Astrocyte (in vitro differentiated cells and primary cell): ENCODE measurements around the gene BMX. TPM values are rescaled to one million over a fixed set of nuclear protein-coding genes. Genes with fewer than 3 reads are reported as not detected.

Source experiments
- DNase-seq: peaks from one replicate; pipeline ENCODE4 v3.0.0-alpha.2; 2010; ENCODE audit warnings: low read depth
- FAIRE-seq: peaks from 2 replicates; lab custom pipeline; 2011; peaks lifted over from hg19 to GRCh38; lab: Jason Lieb, UNC
- H2AFZ ChIP-seq: 2 replicates; pipeline ENCODE4 v1.6.0; 2012; ENCODE audit warnings: low read depth, low read length, inconsistent platforms
- H3K27ac ChIP-seq: 2 replicates; pipeline ENCODE4 v1.5.1; 2011; ENCODE audit warnings: low read depth, low read length, inconsistent platforms
- H3K27me3 ChIP-seq: 2 replicates; pipeline ENCODE4 v1.6.0; 2011; ENCODE audit warnings: low read length, inconsistent platforms; ENCODE audit not compliant: insufficient read depth
- H3K36me3 ChIP-seq: 2 replicates; pipeline ENCODE4 v1.5.1; 2011; ENCODE audit warnings: low read length, inconsistent platforms; ENCODE audit not compliant: insufficient read depth
- H3K4me1 ChIP-seq: 2 replicates; pipeline ENCODE4 v1.5.1; 2011; ENCODE audit warnings: low read length, inconsistent platforms; ENCODE audit not compliant: insufficient read depth
- H3K4me2 ChIP-seq: 2 replicates; pipeline ENCODE4 v1.6.0; 2012; ENCODE audit warnings: low read length, inconsistent platforms
- H3K4me3 ChIP-seq: 2 replicates; pipeline ENCODE4 v1.5.1; 2011; ENCODE audit warnings: low read depth, mild to moderate bottlenecking, low read length, inconsistent platforms; ENCODE audit not compliant: insufficient read depth
- H3K79me2 ChIP-seq: 2 replicates; pipeline ENCODE4 v1.6.0; 2012; ENCODE audit warnings: mild to moderate bottlenecking, low read length, inconsistent platforms; ENCODE audit not compliant: insufficient read depth
- H3K9ac ChIP-seq: 2 replicates; pipeline ENCODE4 v1.6.0; 2012; ENCODE audit warnings: mild to moderate bottlenecking, low read length, inconsistent platforms
- H3K9me3 ChIP-seq: 2 replicates; pipeline ENCODE4 v1.5.1; 2012; ENCODE audit warnings: low read depth, mild to moderate bottlenecking, low read length, inconsistent platforms; ENCODE audit not compliant: insufficient read depth
- H4K20me1 ChIP-seq: 2 replicates; pipeline ENCODE4 v1.6.0; 2012; ENCODE audit warnings: low read length, inconsistent platforms; ENCODE audit not compliant: insufficient read depth
- H3K27ac Mint-ChIP-seq: one replicate; pipeline ENCODE4 v1.8.0; 2021; ENCODE audit warnings: mild to moderate bottlenecking, mixed read lengths; ENCODE audit not compliant: unreplicated experiment
- H3K27me3 Mint-ChIP-seq: one replicate; pipeline ENCODE4 v1.8.0; 2021; ENCODE audit warnings: low read depth, mixed read lengths; ENCODE audit not compliant: unreplicated experiment
- H3K36me3 Mint-ChIP-seq: one replicate; pipeline ENCODE4 v1.8.0; 2021; ENCODE audit warnings: low read depth, mixed read lengths; ENCODE audit not compliant: unreplicated experiment
- H3K4me1 Mint-ChIP-seq: one replicate; pipeline ENCODE4 v1.8.0; 2021; ENCODE audit warnings: low read depth, mixed read lengths; ENCODE audit not compliant: unreplicated experiment
- H3K4me3 Mint-ChIP-seq: one replicate; pipeline ENCODE4 v1.8.0; 2021; ENCODE audit warnings: mild to moderate bottlenecking, moderate library complexity, mixed read lengths; ENCODE audit not compliant: unreplicated experiment
- H3K9me3 Mint-ChIP-seq: one replicate; pipeline ENCODE4 v1.8.0; 2021; ENCODE audit warnings: mild to moderate bottlenecking, mixed read lengths; ENCODE audit not compliant: unreplicated experiment
- EZH2 ChIP-seq: IDR thresholded peaks from 2 replicates; pipeline ENCODE4 v1.6.1; 2012; ENCODE audit warnings: mild to moderate bottlenecking, low read length, inconsistent platforms; ENCODE audit not compliant: insufficient read depth
- total RNA-seq: library from RNA; stranded (reverse); gene quantifications from 2 replicates; pipeline ENCODE4 v1.2.1, GENCODE V29; 2021
- TF ChIP-seq, protein P1 (sequence below): IDR thresholded peaks from 2 replicates; pipeline ENCODE4 v1.5.1; 2011; ENCODE audit warnings: low read depth, mild to moderate bottlenecking, inconsistent platforms, low read length, moderate library complexity; ENCODE audit not compliant: insufficient read depth

BMX gene
- total RNA-seq, 1 donor from 2014 or later, result not detected

- H3K9ac ChIP-seq, result no peak overlapping the region
- no peaks in the 10 kb centered on the region for H3K36me3 Mint-ChIP-seq
- no peaks in the 10 kb centered on the region for H3K4me1 ChIP-seq
- H3K4me3 ChIP-seq, result no peak overlapping the region
- no peak overlapping the region for H3K4me3 Mint-ChIP-seq
- no peak overlapping the region for H2AFZ ChIP-seq
- H3K4me2 ChIP-seq, result no peak overlapping the region
- no peaks in the 10 kb centered on the region for H3K27me3 ChIP-seq
- no peaks in the 10 kb centered on the region for H4K20me1 ChIP-seq
- TF ChIP-seq, protein P1, sequence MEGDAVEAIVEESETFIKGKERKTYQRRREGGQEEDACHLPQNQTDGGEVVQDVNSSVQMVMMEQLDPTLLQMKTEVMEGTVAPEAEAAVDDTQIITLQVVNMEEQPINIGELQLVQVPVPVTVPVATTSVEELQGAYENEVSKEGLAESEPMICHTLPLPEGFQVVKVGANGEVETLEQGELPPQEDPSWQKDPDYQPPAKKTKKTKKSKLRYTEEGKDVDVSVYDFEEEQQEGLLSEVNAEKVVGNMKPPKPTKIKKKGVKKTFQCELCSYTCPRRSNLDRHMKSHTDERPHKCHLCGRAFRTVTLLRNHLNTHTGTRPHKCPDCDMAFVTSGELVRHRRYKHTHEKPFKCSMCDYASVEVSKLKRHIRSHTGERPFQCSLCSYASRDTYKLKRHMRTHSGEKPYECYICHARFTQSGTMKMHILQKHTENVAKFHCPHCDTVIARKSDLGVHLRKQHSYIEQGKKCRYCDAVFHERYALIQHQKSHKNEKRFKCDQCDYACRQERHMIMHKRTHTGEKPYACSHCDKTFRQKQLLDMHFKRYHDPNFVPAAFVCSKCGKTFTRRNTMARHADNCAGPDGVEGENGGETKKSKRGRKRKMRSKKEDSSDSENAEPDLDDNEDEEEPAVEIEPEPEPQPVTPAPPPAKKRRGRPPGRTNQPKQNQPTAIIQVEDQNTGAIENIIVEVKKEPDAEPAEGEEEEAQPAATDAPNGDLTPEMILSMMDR, result no peak
- no peak for TF ChIP-seq EZH2
- no peaks in the 10 kb centered on the region for H3K9me3 Mint-ChIP-seq
- H3K4me1 Mint-ChIP-seq, result no peaks in the 10 kb centered on the region
- no peaks in the 10 kb centered on the region for H3K9me3 ChIP-seq
- no peaks in the 10 kb centered on the region for H3K79me2 ChIP-seq
- DNase-seq (no peak), FAIRE-seq (peak; percentile 96)
- no peak overlapping the region for H3K27ac ChIP-seq
- H3K27me3 Mint-ChIP-seq, result no peaks in the 10 kb centered on the region
- no peaks in the 10 kb centered on the region for H3K36me3 ChIP-seq
- H3K27ac Mint-ChIP-seq, result no peak overlapping the region
Observed at GRCh38 chrX:15546745-15547144, 46.1 kb downstream of the BMX start.

DNA sequence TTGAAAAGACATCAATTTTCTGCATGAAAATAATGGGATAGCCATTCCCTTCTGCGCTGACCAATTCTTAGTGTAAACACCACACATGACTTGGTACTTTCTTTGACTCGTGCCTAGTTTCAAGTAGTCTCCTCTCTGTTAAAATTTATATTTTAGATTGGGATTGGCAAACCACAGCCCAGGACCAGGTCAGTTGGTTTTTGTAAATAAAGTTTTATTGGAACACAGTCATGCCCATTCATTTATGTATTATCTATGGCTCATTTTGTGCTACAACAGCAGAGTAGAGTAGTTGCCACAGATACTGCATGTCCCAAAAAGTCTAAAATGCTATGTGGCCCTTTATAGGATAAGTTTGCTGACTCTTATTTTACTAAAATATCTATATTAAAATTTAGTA is 46.7 kb downstream of the BMX start:
- TF ChIP-seq EZH2, result no peak
- TF ChIP-seq, protein P1, result no peak
- H3K36me3 ChIP-seq, result no peaks in the 10 kb centered on the region
- Mint-ChIP-seq H3K36me3 (no peaks in the 10 kb centered on the region), H3K4me3 (no peak overlapping the region), H3K9me3 (no peaks in the 10 kb centered on the region), H3K4me1 (no peaks in the 10 kb centered on the region), H3K27me3 (no peaks in the 10 kb centered on the region), H3K27ac (no peak overlapping the region)
- no peaks in the 10 kb centered on the region for H3K27me3 ChIP-seq
- H3K9ac ChIP-seq, result no peak overlapping the region
- FAIRE-seq (no peak), DNase-seq (no peak)
- H3K4me2 ChIP-seq, result no peak overlapping the region
- H3K9me3 ChIP-seq, result no peaks in the 10 kb centered on the region
- H3K79me2 ChIP-seq, result no peaks in the 10 kb centered on the region
- no peak overlapping the region for H2AFZ ChIP-seq
- H4K20me1 ChIP-seq, result no peaks in the 10 kb centered on the region
- no peak overlapping the region for H3K27ac ChIP-seq
- H3K4me1 ChIP-seq, result no peaks in the 10 kb centered on the region
- no peak overlapping the region for H3K4me3 ChIP-seq

DNA sequence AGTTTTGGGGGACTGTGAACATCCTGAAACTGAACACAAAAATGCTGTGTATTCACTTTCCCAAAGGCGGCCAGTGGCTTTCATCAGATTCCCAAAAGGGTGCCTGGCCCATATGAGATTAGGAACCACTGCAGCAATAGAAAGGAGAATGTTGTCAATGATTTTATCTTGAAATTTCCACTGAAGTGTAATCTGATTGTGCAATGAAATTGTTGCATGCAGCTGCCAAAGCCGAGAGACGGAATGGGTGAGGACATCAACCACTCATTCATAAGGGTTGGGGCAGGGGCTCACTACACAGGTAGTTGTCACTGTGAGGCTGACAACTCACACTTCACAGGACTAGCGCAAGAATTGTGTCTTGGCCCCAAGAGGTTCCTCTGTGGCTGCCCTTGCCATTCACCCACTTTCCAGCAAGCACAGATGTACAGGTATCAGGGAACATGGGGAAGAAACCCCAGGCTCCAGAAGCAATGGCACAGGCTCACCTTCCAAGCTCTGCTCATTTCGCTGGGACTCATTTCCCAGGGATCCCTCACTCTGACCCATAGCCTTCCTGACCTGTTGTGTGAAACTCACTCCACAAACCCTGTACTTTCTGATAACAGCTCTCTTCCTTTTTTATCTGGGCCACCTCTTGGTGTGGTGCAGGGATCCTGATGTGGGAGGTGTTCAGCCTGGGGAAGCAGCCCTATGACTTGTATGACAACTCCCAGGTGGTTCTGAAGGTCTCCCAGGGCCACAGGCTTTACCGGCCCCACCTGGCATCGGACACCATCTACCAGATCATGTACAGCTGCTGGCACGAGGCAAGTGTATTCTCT is 48.8 kb downstream of the BMX start:
- peak; percentile 17 for FAIRE-seq

More for the DNA sequence above, 48.8 kb downstream of the BMX start:
- Histone ChIP-seq H3K79me2 (no peaks in the 10 kb centered on the region), H4K20me1 (no peaks in the 10 kb centered on the region), H3K4me2 (no peak overlapping the region), H3K4me1 (no peaks in the 10 kb centered on the region), H3K9me3 (no peaks in the 10 kb centered on the region), H2AFZ (no peak overlapping the region), H3K27ac (no peak overlapping the region), H3K27me3 (no peaks in the 10 kb centered on the region), H3K36me3 (no peaks in the 10 kb centered on the region), H3K4me3 (no peak overlapping the region), H3K9ac (no peak overlapping the region)
- Mint-ChIP-seq H3K27ac (no peak overlapping the region), H3K9me3 (no peaks in the 10 kb centered on the region), H3K4me3 (no peak overlapping the region), H3K27me3 (no peaks in the 10 kb centered on the region), H3K36me3 (no peaks in the 10 kb centered on the region), H3K4me1 (no peaks in the 10 kb centered on the region)
- TF ChIP-seq, protein P1, result no peak
- no peak for TF ChIP-seq EZH2
- no peak for DNase-seq
